ENCODE data around the gene PLTP. TPM values are rescaled to one million over a fixed set of nuclear protein-coding genes. Genes with fewer than 3 reads are reported as not detected.

PLTP gene
- total and polyA plus RNA-seq, 2 of the 13 experiments (the other 11 are each of a cell fraction or from before 2014, with no cell fraction given) = 16.9 to 28.6 TPM

GRCh38 chr20:45911486-45912343 lies at the start of gene PLTP (continued):
- peak; percentile 59 for TF ChIP-seq PATZ1 (CRISPR knock-in tag; IDR thresholded peaks at IDR 0.05)
- TF ChIP-seq ZFP91 (CRISPR knock-in tag; IDR thresholded peaks at IDR 0.05; ENCODE audit: borderline replicate concordance) = peak; percentile 16; the same call in 1 of the 2 replicates
- no peak for TF ChIP-seq ZNF597 (CRISPR knock-in tag; IDR thresholded peaks at IDR 0.05)
- TF ChIP-seq ZNF205 (CRISPR knock-in tag; IDR thresholded peaks at IDR 0.05) = no peak
- no peak for TF ChIP-seq BRF2 (CRISPR knock-in tag; IDR thresholded peaks at IDR 0.05)
- TF ChIP-seq ZNF746 (CRISPR knock-in tag; IDR thresholded peaks at IDR 0.05) = no peak
- TF ChIP-seq ZNF263 (CRISPR knock-in tag; IDR thresholded peaks at IDR 0.05) = peak; percentile 67; the same call in 1 of the 2 replicates
- TF ChIP-seq CAMTA2 (CRISPR knock-in tag; IDR thresholded peaks at IDR 0.05; ENCODE audit: borderline replicate concordance) = 0 out of 2 replicates have a peak, but pooled peaks have one; percentile 78
- no peak for TF ChIP-seq PLRG1 (conservative IDR thresholded peaks at IDR 0.05)
- TF ChIP-seq ZNF382 (CRISPR knock-in tag; IDR thresholded peaks at IDR 0.05; ENCODE audit: borderline replicate concordance) = no peak
- no peak for TF ChIP-seq ISL2 (CRISPR knock-in tag; IDR thresholded peaks at IDR 0.05)
- TF ChIP-seq RAD51 (IDR thresholded peaks at IDR 0.05; ENCODE audit: borderline replicate concordance) = peak; percentile 8; the same call in 1 of the 2 replicates
- TF ChIP-seq ZNF326 (CRISPR knock-in tag; IDR thresholded peaks at IDR 0.05; ENCODE audit: borderline replicate concordance) = no peak
- TF ChIP-seq PAF1 (CRISPR knock-in tag; IDR thresholded peaks at IDR 0.05) = no peak
- no peak for TF ChIP-seq MYNN (CRISPR knock-in tag; IDR thresholded peaks at IDR 0.05; ENCODE audit: low read depth)
- TF ChIP-seq ZNF510 (CRISPR knock-in tag; IDR thresholded peaks at IDR 0.05; ENCODE audit: low read depth) = 0 out of 2 replicates have a peak, but pooled peaks have one; percentile 77
- TF ChIP-seq FOXC1 (CRISPR knock-in tag; IDR thresholded peaks at IDR 0.05; ENCODE audit: borderline replicate concordance) = peak; percentile 38; the same call in 1 of the 2 replicates
- no peak for TF ChIP-seq SP140L (CRISPR knock-in tag; IDR thresholded peaks at IDR 0.05; ENCODE audit: borderline replicate concordance)
- 0 out of 2 replicates have a peak, but pooled peaks have one; percentile 19 for TF ChIP-seq RBAK (CRISPR knock-in tag; IDR thresholded peaks at IDR 0.05)
- peak; percentile 79 for TF ChIP-seq ARNTL (CRISPR knock-in tag; IDR thresholded peaks at IDR 0.05)
- TF ChIP-seq TBX3 (IDR thresholded peaks at IDR 0.05; ENCODE audit: borderline replicate concordance) = no peak

All from HepG2 (cell line).